ENCODE measurements around the gene ACOX3. TPM values are rescaled to one million over a fixed set of nuclear protein-coding genes. Genes with fewer than 3 reads are reported as not detected.
"Not testable (repeated sequence)": the region's sequence is repeated elsewhere in the genome, so short reads cannot be mapped to it uniquely, and the experiment has no call there.

Gene ACOX3
- total RNA-seq, 6 donors from 2014 or later: 23.7 to 56.6 (median 31.8) TPM

DNA sequence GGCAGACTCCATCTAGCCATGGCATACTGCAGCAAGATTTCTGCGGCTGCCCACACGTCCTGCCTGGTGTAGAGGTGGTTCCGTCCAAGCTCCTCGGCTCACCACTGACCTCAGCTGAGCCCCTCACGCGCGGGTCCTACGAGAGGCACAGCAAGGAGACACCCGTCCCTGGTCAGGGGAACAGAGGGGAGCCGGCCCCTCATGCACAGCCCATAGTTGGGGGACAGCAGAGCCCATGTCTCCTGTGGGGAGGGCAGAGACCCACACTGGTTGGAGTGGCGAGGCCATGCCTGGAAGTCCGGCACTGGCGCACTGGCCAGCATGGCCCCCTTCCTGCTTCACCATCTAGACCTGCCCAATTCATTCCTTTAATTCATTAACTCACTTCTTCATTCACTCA lies 90.2 kb downstream of the ACOX3 start:
- Histone ChIP-seq H3K27me3 (no peaks in the 10 kb centered on the region), H3K9me3 (no peaks in the 10 kb centered on the region), H3K27ac (no peak overlapping the region), H3K4me1 (peaks cover 16 to 29% (median 24%) of the 10 kb centered on the region in 4 donors), H3K36me3 (no peaks in the 10 kb centered on the region), H3K4me3 (no peak overlapping the region)
- TF ChIP-seq POLR2AphosphoS5 (IDR thresholded peaks at IDR 0.05): no peak
- TF ChIP-seq POLR2A (IDR thresholded peaks at IDR 0.05): no peak
- no peak for TF ChIP-seq EP300 (IDR thresholded peaks at IDR 0.05)
- TF ChIP-seq, protein P1, sequence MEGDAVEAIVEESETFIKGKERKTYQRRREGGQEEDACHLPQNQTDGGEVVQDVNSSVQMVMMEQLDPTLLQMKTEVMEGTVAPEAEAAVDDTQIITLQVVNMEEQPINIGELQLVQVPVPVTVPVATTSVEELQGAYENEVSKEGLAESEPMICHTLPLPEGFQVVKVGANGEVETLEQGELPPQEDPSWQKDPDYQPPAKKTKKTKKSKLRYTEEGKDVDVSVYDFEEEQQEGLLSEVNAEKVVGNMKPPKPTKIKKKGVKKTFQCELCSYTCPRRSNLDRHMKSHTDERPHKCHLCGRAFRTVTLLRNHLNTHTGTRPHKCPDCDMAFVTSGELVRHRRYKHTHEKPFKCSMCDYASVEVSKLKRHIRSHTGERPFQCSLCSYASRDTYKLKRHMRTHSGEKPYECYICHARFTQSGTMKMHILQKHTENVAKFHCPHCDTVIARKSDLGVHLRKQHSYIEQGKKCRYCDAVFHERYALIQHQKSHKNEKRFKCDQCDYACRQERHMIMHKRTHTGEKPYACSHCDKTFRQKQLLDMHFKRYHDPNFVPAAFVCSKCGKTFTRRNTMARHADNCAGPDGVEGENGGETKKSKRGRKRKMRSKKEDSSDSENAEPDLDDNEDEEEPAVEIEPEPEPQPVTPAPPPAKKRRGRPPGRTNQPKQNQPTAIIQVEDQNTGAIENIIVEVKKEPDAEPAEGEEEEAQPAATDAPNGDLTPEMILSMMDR (IDR thresholded peaks at IDR 0.05): no peak
- WGBS, 2 donors: 93 to 96% methylated on average over 11 to 13 of the region's 13 CpGs
- DNase-seq: no peak
- ATAC-seq (ENCODE audit: low FRiP score in 2 of 2): no peak

DNA sequence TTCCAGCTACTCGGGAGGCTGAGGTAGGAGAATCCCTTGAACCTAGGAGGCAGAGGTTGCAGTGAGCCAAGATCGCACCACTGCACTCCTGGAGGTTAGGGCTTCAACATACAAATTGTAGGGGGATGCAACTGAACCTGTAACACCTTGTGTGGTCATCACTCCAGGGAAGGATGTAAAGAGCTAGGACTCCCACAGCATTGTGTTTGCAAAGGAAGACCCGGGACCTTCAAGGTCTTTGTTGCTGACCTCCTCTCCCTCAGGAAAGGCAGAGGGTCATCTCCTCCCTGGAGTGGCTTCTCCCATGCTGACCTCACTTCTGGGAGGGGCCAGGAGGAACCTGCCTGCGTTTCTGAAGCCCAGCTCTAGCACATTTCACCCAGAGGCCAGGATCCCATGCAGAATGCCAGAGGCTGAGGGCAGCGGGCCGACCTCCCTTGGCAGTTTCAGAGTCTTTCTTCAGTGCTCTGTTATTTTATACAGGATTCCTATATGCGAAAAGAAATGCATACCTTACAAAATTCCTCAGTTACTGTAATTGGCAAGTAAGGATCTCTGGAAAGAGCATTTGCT lies 90.8 kb downstream of the ACOX3 start:
- DNase-seq (no peak), ATAC-seq (ENCODE audit: low FRiP score in 2 of 2) (no peak)
- H3K27ac ChIP-seq: no peak overlapping the region
- H3K27me3 ChIP-seq: no peaks in the 10 kb centered on the region
- H3K9me3 ChIP-seq: no peaks in the 10 kb centered on the region
- no peak overlapping the region for H3K4me3 ChIP-seq
- 81 to 89% methylated on average over 7 of the region's 7 CpGs for WGBS, 2 donors
- H3K4me1 ChIP-seq: peaks cover 16 to 29% (median 24%) of the 10 kb centered on the region in 4 donors
- TF ChIP-seq POLR2AphosphoS5 (IDR thresholded peaks at IDR 0.05) (no peak), EP300 (IDR thresholded peaks at IDR 0.05) (no peak), POLR2A (IDR thresholded peaks at IDR 0.05) (no peak)
- TF ChIP-seq, protein P1 (IDR thresholded peaks at IDR 0.05): no peak
- H3K36me3 ChIP-seq: no peaks in the 10 kb centered on the region

DNA sequence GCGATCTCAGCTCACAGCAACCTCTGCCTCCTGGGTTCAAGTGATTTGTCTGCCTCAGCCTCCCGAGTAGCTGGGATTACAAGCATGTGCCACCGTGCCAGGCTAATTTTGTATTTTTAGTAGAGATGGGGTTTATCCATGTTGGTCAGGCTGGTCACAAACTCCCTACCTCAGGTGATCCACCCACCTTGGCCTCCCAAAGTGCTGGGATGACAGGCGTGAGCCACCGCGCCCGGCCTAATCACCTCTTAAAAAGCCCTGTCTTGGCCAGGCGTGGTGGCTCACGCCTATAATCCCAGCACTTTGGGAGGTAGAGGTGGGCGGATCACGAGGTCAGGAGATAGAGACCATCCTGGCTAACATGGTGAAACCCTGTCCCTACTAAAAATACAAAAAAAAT lies 91.3 kb downstream of the ACOX3 start:
- not testable (repeated sequence) for H3K36me3 ChIP-seq; H3K9me3 ChIP-seq; H3K27me3 ChIP-seq; DNase-seq; H3K27ac ChIP-seq; H3K4me3 ChIP-seq; ATAC-seq (ENCODE audit: low FRiP score in 2 of 2)
- 95% methylated on average over 11 of the region's 11 CpGs for WGBS, 2 donors
- peaks cover 16 to 26% (median 24%) of the 10 kb centered on the region in 4 donors for H3K4me1 ChIP-seq

DNA sequence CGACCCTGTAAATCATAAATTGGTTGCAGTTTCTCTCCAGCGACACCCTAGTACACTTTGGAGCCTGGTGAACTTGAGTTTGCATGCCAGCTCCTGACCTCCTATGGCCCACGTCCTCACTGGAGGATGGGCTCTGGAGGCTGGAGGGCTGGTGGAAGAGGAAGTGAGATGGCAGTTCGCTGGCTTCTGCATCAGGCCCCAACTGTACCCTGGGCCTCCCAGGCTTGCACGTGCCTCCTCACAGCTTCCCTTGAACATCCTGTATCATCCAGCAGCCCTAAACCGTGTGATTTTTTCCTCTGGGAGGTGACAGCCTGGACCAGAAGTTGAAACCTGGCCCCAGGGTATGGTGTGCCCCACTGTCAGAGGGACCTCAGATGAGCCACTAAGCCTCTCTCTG lies 92.5 kb downstream of the ACOX3 start:
- 57 to 63% methylated on average over 6 of the region's 6 CpGs for WGBS, 2 donors
- Histone ChIP-seq H3K36me3 (no peaks in the 10 kb centered on the region), H3K27ac (no peak overlapping the region), H3K9me3 (no peaks in the 10 kb centered on the region), H3K27me3 (no peaks in the 10 kb centered on the region), H3K4me3 (no peak overlapping the region), H3K4me1 (peaks cover 16 to 24% (median 18%) of the 10 kb centered on the region in 4 donors)
- DNase-seq (no peak), ATAC-seq (ENCODE audit: low FRiP score in 2 of 2) (no peak)
- no peak for TF ChIP-seq POLR2A (IDR thresholded peaks at IDR 0.05)
- no peak for TF ChIP-seq POLR2AphosphoS5 (IDR thresholded peaks at IDR 0.05)
- TF ChIP-seq EP300 (IDR thresholded peaks at IDR 0.05): no peak
- TF ChIP-seq, protein P1 (IDR thresholded peaks at IDR 0.05): no peak

DNA sequence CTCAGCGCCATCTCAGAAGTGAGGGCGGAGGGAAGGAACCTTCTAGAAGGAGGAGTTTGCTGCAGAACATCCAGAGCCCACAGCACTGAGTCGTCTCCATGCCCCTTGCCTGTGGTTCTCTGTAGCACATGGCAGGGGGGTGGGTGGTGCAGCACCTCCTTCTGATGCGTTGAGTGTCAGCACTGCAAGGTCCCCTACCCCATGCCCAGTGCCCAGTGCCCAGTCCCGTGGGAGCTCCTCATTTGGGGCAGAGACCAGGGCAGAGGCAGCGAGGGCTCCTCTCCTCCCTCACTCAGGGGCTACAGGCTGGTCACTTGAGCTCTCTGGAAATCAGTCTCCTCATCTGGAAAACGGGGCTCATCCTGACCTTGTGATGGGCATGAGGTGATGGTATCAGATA lies 92.9 kb downstream of the ACOX3 start:
- Histone ChIP-seq H3K9me3 (no peaks in the 10 kb centered on the region), H3K27me3 (no peaks in the 10 kb centered on the region), H3K4me1 (peaks cover 13 to 21% (median 14%) of the 10 kb centered on the region in 4 donors), H3K4me3 (no peak overlapping the region), H3K36me3 (no peaks in the 10 kb centered on the region), H3K27ac (no peak overlapping the region)
- DNase-seq (no peak), ATAC-seq (ENCODE audit: low FRiP score in 2 of 2) (no peak)
- TF ChIP-seq POLR2AphosphoS5 (IDR thresholded peaks at IDR 0.05) (no peak), EP300 (IDR thresholded peaks at IDR 0.05) (no peak), POLR2A (IDR thresholded peaks at IDR 0.05) (no peak)
- TF ChIP-seq, protein P1 (IDR thresholded peaks at IDR 0.05): no peak
- WGBS, 2 donors: 71 to 86% methylated on average over 5 to 7 of the region's 7 CpGs
